ENCODE data around the gene THBS2. TPM values are rescaled to one million over a fixed set of nuclear protein-coding genes. Genes with fewer than 3 reads are reported as not detected.
"Not testable (repeated sequence)": the region's sequence is repeated elsewhere in the genome, so short reads cannot be mapped to it uniquely, and the experiment has no call there.

THBS2 gene
- total RNA-seq, result not detected in 2 replicates

DNA sequence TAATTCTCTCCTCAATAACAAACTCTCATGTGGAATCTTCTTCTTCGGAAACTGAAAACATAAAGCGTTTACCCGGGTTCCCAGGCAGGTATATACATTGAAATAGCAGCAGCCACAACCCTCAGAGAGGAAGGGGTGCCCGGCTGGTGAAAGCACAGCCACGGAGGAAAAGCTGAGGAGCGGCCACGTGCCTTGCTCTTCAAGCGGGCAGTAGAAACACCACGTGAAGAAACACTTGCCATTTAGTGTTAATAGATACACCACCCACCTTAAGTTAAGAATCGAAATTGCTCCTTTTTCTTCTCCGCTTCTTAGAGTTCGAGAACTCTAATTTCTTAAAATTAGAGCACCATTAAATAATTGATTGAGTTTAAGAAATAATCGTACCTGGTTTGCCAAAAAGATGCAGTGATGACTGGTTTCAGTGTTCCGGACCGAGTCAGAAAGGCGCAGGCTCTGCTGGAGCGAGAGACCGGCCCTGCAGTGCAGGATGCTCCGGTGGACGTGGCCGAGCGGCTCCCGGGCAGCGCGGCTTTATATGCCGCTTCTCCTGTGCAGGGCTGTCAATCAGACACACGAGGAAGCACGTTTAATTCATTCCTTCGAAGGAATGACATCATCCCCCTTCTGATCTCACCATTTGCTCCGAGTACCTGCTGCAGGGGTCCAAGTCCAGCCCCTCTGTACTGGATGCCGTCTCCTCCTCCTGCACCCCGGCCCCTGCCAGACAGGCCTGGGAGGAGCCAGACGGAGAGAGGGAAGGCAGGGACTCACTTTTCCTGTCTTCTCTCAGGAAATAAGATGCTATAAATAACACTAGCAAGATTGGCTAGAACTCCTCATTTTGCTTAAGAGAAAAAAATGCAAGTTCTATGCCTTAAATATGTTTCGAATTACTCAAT lies at the start of gene THBS2:
Gene THBS2, minus strand, starts transcription at position 510 of the 902 bp plus-strand sequence. CDS start 3,062 bp downstream, outside the sequence.
- Mint-ChIP-seq H3K4me3 (no peak within 1 kb of the TSS), H3K27ac (no peak within 1 kb of the TSS), H3K9me3 (no peaks in the 10 kb centered on the region), H3K36me3 (ENCODE audit: low read depth) (no peaks in the 10 kb centered on the region), H3K27me3 (peaks cover 51% of the 10 kb centered on the region), H3K4me1 (peaks cover 2% of the 10 kb centered on the region)
- DNase-seq, result no peak
- intact Hi-C loops (cut with micrococcal nuclease), result no loop called here

DNA sequence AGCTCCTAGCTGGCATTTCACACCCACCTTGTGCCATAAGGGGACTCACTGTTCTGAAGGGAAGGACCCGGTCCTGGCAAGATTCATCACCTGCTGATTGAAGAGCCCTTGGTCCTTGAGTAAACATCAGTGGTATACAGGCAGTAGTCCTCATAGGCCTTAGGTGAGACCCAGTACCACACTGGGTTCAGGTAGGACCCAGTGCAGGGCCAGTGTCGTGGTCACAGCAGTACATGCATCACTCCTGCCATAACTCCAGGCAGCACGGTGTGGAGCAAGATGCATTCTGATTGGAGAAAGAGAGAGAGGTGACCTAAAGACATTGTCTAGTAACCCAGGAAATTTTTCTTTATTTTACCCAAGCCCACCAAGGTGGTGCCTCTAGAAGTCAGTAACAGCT lies 49.1 kb upstream of the THBS2 start:
- H3K36me3 Mint-ChIP-seq (ENCODE audit: low read depth), result no peaks in the 10 kb centered on the region
- no peak overlapping the region for H3K4me3 Mint-ChIP-seq
- H3K9me3 Mint-ChIP-seq, result peaks cover 8% of the 10 kb centered on the region
- H3K27ac Mint-ChIP-seq, result no peak overlapping the region
- peaks cover 3% of the 10 kb centered on the region for H3K27me3 Mint-ChIP-seq
- H3K4me1 Mint-ChIP-seq, result no peaks in the 10 kb centered on the region
- intact Hi-C loops (cut with micrococcal nuclease), result no loop called here
- peak; percentile 33 for DNase-seq

DNA sequence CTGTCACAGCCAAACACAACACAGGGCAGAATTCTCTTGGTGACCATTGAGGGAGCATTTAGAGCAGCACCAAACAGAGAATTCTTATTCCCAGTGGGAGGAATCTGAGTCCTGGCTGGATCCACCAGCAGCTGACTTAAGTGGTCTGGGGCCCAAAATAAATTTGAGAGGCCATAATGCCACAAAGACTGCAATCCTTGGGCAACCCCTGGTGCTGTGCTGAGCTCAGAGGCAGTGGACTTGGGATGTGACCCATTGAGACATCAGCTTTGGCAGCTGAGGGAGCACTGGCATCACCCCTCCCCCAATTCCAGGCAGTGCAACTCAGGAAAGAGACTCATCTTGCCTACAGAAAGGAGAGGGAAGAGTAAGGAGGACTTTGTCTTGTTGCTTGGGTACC lies 48.6 kb upstream of the THBS2 start:
- Mint-ChIP-seq H3K4me1 (no peaks in the 10 kb centered on the region), H3K27me3 (peaks cover 3% of the 10 kb centered on the region), H3K4me3 (no peak overlapping the region), H3K9me3 (peaks cover 8% of the 10 kb centered on the region), H3K36me3 (ENCODE audit: low read depth) (no peaks in the 10 kb centered on the region), H3K27ac (no peak overlapping the region)
- peak; percentile 5 for DNase-seq
- intact Hi-C loops (cut with micrococcal nuclease), result no loop called here

DNA sequence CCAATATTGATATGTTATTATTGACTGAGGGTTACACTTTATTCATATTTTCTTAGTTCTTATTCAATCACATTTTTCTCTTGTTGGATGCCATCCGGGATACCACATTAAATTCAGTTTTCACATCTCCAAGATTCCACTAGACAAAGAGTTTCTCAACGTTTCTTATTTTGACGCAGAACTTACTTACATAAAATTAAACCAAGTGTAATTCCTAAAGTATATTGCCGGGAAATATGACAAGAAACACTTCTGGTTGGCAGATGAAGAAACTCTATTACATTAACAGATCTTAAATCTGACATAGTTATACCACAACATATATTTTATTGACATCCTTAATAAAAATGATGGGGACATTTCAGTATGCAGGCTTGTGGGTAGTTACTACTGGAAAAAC lies 47.3 kb upstream of the THBS2 start:
- no peak for DNase-seq
- intact Hi-C loops (cut with micrococcal nuclease), result no loop called here
- H3K27me3 Mint-ChIP-seq, result peaks cover 3% of the 10 kb centered on the region
- H3K36me3 Mint-ChIP-seq (ENCODE audit: low read depth), result no peaks in the 10 kb centered on the region
- H3K4me3 Mint-ChIP-seq, result no peak overlapping the region
- H3K9me3 Mint-ChIP-seq, result peaks cover 8% of the 10 kb centered on the region
- H3K4me1 Mint-ChIP-seq, result no peaks in the 10 kb centered on the region
- no peak overlapping the region for H3K27ac Mint-ChIP-seq

DNA sequence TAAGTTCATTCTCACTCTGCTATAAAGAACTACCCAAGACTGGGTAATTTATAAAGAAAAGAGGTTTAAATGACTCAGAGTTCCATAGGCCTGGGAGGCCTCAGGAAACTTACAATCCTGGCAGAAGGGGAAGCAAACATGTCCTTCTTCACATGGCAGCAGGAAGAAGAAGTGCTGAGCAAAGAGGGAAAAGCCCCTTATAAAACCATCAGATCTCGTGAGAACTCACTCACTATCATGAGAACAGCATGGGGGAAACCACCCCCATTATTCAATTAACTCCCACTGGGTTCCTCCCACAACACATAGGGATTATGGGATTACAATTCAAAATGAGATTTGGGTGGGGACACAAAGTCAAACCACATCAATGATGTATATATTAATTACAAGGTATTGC lies 45.0 kb upstream of the THBS2 start:
- H3K27me3 Mint-ChIP-seq; H3K4me3 Mint-ChIP-seq; H3K4me1 Mint-ChIP-seq; H3K9me3 Mint-ChIP-seq; H3K36me3 Mint-ChIP-seq (ENCODE audit: low read depth); intact Hi-C loops (cut with micrococcal nuclease); H3K27ac Mint-ChIP-seq: not testable (repeated sequence)
- peak; percentile 11 for DNase-seq

DNA sequence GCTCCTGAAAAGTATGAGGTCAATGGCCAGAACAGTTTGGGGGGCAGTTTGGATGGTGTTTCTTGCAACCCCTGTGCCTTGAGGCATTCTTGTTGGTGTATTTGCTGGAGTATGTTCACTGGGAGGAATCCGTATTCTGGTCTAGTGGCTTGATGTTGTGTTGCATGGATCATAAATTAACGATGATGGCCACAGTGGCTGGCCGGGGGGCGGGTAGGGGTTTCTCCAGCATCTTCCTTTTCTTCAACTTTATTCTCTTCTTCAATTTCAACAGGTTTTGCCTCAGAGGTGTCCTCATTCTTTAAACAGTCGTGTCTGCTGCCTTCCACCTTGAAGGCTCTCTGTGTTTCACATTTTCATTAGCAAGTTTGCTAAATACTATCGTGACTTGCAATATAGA lies 43.0 kb upstream of the THBS2 start:
- no peaks in the 10 kb centered on the region for H3K4me1 Mint-ChIP-seq
- H3K4me3 Mint-ChIP-seq, result no peak overlapping the region
- H3K27me3 Mint-ChIP-seq, result no peaks in the 10 kb centered on the region
- H3K9me3 Mint-ChIP-seq, result peaks cover 3% of the 10 kb centered on the region
- DNase-seq, result no peak
- intact Hi-C loops (cut with micrococcal nuclease), result no loop called here
- H3K27ac Mint-ChIP-seq, result no peak overlapping the region
- H3K36me3 Mint-ChIP-seq (ENCODE audit: low read depth), result no peaks in the 10 kb centered on the region

DNA sequence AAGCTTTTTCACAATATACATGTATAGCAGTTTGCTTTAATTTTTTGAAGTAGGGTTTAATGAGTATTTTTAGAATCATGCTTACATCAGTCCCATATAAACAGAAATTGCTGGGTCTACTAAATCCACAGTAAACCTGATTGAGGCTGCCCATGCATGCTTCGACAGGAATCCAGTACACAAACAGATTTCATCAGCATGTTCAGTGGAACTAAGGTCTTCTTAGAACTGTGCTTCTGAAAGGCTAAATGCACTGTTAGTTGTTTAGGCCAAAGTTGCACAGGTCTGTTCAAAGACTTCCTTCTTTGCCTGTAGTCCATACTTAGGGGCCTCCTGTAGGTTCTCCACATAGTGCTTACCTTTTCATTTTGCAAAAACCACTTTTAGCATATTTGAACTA lies 42.5 kb upstream of the THBS2 start:
- intact Hi-C loops (cut with micrococcal nuclease), result no loop called here
- Mint-ChIP-seq H3K27me3 (no peaks in the 10 kb centered on the region), H3K9me3 (peaks cover 3% of the 10 kb centered on the region), H3K27ac (no peak overlapping the region), H3K4me3 (no peak overlapping the region), H3K36me3 (ENCODE audit: low read depth) (no peaks in the 10 kb centered on the region), H3K4me1 (no peaks in the 10 kb centered on the region)
- DNase-seq, result no peak

DNA sequence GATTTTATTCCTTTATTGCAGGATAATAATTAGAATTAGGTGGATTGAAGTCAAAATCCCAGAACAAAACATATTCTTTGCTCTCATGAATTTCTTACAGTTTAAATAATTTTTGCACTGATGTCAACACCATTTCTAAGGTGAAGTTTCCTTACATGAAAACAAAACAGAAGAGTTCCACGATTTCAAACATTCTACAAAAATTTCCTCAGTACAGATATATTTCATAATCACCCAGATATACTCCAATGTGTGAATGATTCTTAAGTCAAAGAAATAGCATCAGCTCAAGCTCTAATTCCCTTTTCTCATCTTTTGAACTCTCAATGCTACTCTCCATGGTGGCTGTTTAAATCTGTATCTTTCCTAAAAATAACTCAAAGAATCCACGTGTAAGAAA lies 39.5 kb upstream of the THBS2 start:
- Mint-ChIP-seq H3K36me3 (ENCODE audit: low read depth) (no peaks in the 10 kb centered on the region), H3K4me1 (no peaks in the 10 kb centered on the region), H3K4me3 (no peak overlapping the region), H3K9me3 (peaks cover 3% of the 10 kb centered on the region), H3K27ac (no peak overlapping the region), H3K27me3 (no peaks in the 10 kb centered on the region)
- DNase-seq, result no peak
- intact Hi-C loops (cut with micrococcal nuclease), result no loop called here

DNA sequence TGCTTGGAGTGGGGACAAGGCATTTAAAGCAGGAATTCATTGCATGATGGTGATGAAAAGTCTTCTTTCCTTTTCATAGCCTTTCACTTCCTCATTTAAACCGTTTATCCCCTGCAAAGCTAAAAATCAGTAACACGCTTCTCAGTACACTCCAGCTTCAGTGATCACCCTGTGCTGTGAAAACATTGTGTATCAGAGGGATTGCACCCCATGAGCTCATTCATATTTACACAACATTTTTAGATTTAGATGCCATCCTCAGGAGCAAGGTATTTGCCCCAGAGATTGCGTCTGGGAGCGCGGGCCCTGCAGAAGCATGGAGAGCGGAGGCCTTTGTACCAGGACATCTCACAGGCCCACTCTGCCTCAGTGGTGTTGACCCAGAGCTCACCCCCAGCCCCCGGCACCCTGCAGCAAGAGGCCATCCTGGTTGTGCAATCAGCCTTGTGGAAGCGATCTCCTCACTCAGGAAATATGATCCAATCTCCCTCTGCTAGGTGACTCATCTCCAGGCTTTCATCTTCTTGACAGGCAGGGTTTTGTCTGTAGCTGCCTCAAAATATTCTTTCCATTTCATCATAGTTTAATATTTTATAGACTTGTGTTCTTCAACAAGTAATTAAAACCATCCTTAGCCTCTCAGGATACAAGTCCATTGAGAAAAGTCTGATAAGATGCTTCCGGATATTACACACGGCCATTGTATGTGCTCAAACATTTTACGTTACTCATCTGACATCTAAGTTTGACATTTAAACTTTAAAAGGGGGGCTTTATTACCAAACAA lies 38.9 kb upstream of the THBS2 start:
- Mint-ChIP-seq H3K9me3 (no peaks in the 10 kb centered on the region), H3K27me3 (no peaks in the 10 kb centered on the region), H3K36me3 (ENCODE audit: low read depth) (no peaks in the 10 kb centered on the region), H3K4me1 (no peaks in the 10 kb centered on the region), H3K27ac (no peak overlapping the region), H3K4me3 (no peak overlapping the region)
- DNase-seq, result peak; percentile 39
- intact Hi-C loops (cut with micrococcal nuclease), result no loop called here

DNA sequence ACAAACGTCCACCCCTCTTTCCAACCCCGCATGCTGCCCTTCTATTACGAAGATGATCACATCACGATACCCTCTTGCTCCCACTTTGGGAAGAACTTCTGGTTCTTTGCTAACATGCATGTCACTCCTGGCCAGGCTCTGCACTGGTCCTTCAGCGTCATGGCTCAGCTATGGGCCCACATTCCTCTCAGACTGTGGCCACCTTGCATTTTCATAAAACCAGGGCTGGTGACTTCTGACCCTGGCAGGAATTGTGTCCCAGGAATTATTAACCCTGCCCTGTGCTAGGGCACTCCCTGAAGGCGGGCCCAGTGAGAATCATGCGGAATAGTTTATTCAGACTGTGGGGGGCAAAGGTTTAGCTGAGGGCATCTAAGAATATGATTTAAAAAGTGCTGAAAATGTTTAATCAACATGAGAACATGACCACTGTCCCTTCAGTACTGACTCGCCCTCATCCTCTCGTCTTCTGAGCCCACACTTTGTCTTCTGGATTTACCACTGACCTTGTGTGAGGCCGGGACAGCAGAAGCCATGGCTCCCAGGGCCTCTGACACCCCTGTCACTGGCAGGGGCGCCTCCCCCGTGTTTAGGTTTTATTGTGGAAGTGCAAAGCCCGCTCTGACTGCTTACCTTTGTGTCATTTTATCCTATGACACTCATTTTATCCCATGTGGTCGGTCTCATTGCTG lies 38.1 kb upstream of the THBS2 start:
- peak; percentile 20 for DNase-seq

DNA sequence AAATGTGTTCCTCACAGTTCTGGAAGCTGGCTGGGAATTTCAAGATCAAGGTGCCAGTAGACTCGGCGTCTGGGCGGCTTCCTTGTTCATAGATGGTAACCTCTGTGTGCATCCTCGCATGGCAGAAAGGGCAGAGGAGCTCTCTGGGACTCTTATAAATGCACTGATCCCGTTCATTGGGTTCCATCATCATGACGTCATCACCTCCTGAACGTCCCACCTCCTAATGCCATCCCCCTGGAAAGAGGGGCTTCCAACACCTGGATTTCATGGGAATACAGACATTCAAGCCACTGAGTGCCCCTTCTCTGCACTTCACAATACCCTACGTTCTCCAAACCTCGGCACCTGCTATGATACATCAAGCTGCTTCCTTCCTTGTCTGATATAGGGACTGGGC lies 37.5 kb upstream of the THBS2 start:
- H3K9me3 Mint-ChIP-seq, result no peaks in the 10 kb centered on the region
- no peaks in the 10 kb centered on the region for H3K36me3 Mint-ChIP-seq (ENCODE audit: low read depth)
- intact Hi-C loops (cut with micrococcal nuclease), result no loop called here

More for the DNA sequence above, 38.1 kb upstream of the THBS2 start:
- no peaks in the 10 kb centered on the region for H3K4me1 Mint-ChIP-seq
- H3K36me3 Mint-ChIP-seq (ENCODE audit: low read depth), result no peaks in the 10 kb centered on the region
- no peaks in the 10 kb centered on the region for H3K9me3 Mint-ChIP-seq
- intact Hi-C loops (cut with micrococcal nuclease), result no loop called here
- no peaks in the 10 kb centered on the region for H3K27me3 Mint-ChIP-seq
- no peak overlapping the region for H3K4me3 Mint-ChIP-seq
- no peak overlapping the region for H3K27ac Mint-ChIP-seq

DNA sequence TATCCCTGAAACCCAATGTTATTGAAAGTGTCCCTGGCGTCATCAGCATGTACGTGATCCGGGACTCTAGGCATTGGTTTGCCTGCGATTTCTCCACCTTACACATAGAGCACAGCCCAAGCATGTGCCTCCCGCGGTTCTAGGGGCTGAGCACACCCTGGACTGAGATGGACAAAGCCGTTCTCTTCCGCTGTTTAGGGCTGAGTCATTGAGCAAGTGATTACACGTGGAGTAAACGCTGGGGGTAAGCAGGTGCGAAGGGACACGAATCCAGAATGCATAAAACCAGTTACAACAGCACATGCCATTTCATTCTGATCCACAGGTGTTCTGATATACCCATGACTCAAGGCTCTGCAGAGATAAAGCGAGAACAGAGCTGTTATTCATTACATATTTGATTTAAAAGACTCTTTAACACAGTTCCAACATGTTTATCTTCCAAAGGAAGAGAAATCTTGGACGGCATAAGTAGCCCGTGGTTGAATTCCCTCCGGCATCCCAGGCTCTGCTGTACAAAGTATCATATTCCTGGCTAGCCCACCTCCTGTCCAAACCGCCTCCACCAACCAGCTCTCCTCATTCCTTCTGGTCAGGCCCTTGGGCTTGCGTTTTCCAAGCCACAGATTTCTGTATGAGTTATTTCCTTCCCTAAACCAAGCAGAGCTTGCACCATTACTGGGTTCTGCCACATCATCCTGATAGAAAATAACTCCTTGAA lies 36.1 kb upstream of the THBS2 start:
- Mint-ChIP-seq H3K9me3 (no peaks in the 10 kb centered on the region), H3K27me3 (no peaks in the 10 kb centered on the region), H3K27ac (no peak overlapping the region), H3K4me3 (no peak overlapping the region), H3K36me3 (ENCODE audit: low read depth) (no peaks in the 10 kb centered on the region), H3K4me1 (no peaks in the 10 kb centered on the region)
- DNase-seq, result peak; percentile 31
- intact Hi-C loops (cut with micrococcal nuclease), result no loop called here

More for the DNA sequence above, 37.5 kb upstream of the THBS2 start:
- Mint-ChIP-seq H3K27ac (no peak overlapping the region), H3K4me3 (no peak overlapping the region), H3K27me3 (no peaks in the 10 kb centered on the region), H3K4me1 (no peaks in the 10 kb centered on the region)
- no peak for DNase-seq

DNA sequence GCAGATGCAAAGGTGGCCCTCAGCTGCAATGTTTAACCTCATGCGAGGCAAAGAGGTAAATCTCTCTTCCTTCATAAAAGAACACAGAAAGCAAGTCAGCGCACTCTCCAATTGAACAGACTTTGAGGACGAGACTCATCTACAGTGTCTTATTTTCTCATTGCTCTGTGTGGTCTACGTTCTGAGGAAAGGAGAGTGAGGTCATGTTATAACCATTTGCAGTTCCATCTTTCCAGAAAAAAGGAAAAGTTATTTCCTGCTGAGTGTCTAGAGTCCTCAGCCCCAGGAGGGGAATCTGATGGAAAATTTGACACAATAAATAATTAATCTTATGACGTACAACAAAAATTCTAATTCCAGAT lies 35.6 kb upstream of the THBS2 start:
- Mint-ChIP-seq H3K9me3 (no peaks in the 10 kb centered on the region), H3K4me1 (no peaks in the 10 kb centered on the region), H3K4me3 (no peak overlapping the region), H3K27me3 (no peaks in the 10 kb centered on the region), H3K36me3 (ENCODE audit: low read depth) (no peaks in the 10 kb centered on the region), H3K27ac (no peak overlapping the region)
- intact Hi-C loops (cut with micrococcal nuclease), result no loop called here
- DNase-seq, result no peak
